AML-193 (cell line): ENCODE data around the gene WDR46.

Experiments
- DNase-seq, 2 experiments: peaks; one replicate each; lab custom pipeline; 2025; lab: John Stamatoyannopoulos, UW

Gene WDR46, protein sequence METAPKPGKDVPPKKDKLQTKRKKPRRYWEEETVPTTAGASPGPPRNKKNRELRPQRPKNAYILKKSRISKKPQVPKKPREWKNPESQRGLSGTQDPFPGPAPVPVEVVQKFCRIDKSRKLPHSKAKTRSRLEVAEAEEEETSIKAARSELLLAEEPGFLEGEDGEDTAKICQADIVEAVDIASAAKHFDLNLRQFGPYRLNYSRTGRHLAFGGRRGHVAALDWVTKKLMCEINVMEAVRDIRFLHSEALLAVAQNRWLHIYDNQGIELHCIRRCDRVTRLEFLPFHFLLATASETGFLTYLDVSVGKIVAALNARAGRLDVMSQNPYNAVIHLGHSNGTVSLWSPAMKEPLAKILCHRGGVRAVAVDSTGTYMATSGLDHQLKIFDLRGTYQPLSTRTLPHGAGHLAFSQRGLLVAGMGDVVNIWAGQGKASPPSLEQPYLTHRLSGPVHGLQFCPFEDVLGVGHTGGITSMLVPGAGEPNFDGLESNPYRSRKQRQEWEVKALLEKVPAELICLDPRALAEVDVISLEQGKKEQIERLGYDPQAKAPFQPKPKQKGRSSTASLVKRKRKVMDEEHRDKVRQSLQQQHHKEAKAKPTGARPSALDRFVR

DNA sequence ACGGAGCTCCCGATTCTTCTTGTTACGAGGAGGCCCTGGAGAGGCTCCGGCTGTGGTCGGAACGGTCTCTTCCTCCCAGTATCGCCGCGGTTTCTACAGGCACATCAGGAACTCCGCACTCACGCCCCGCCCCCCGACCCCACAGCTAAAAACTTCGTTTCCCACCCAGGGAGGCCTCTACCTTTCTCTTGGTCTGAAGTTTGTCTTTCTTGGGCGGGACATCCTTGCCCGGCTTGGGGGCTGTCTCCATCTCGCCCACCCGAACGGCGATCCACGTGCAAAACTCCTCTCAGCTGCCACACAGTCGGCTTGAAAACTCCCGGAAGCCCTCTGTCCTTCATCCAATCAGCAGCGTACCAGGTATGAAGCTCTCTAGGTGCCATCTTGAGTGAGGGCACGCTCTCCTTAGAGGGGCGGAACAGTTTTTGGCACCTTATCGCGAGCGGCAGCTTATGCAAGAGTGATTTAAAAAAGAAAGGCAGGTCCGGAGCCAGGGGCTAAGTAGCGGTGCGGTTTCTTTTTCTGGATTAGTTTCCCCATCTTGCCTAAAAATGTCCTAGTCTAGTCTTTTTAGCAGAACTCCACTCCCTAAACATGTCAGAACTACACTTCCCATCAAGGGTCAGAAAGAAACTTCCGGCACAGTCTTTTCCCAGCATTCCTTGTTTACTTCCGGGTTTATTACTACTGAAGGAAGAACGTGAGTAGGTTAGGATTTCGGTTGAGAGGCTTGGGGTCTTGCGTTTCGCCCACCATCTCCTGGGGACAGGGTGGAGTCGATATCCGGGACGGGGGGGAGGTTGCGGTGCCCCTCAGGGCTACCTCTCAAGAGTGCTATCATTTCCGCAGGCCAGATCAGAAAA is at the start of gene WDR46, which contains the start of gene PFDN6:
Gene WDR46, minus strand, starts transcription at position 319 of the 863 bp plus-strand sequence. Its CDS starts 69 bp downstream, at position 250.
Gene PFDN6, plus strand, starts transcription at position 681 of the 863 bp plus-strand sequence. CDS start 256 bp downstream, outside the sequence.
- DNase-seq = peak; percentile 97 to 99

DNA sequence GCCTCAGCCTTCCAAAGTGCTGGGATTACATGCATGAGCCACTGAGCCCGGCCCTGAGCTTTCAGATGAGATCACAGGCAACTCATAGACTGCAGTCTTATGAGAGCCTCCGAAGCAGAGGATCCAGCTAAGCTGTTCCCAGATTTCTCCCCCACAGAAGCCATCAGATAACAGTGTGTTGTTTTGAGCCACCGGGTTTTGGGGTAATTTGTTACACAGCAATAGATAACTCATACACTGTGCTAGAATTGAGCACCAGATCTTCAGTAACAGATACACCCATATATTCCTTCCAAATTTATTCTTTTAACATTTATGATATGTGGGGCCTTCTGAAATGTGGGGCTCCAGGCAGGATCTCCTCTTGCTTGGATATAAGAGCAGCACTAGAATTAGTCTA is 47.5 kb upstream of the WDR46 start:
- no peak for DNase-seq

DNA sequence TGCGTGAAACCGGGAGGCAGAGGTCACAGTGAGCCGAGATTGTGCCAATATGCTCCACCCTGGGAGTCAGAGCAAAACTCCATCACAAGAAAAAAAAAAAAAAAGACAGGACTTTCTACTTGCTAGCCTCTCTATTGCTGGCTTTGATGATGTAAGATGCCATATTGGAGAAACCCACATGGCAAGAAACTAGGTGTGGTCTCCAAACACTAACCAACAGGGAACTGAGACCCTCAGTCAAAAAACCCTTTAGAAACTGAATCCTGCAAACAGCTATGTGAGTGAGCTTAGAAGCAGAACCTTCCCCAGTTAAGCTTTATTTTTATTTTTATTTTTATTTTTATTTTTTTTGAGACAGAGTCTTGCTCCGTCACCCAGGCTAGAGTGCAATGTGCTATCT is 46.9 kb upstream of the WDR46 start:
- DNase-seq = no peak

DNA sequence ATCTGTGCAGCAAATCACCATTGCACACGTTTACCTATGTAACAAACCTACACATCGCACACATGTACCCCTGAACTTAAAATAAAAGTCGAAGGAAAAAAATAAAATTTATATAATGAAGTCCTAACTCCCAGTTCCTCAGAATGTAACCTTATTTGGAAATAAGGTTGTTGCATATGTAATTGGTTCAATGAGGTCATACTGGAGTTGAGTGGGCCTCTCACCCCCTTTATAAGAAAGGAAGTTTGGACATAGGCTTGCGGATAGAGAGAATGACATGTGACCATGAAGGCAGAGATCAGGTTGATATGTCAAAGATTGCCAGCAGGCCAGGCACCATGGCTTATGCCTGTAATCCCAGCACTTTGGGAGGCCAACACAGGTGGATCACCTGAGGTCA is 44.6 kb upstream of the WDR46 start:
- DNase-seq = no peak

DNA sequence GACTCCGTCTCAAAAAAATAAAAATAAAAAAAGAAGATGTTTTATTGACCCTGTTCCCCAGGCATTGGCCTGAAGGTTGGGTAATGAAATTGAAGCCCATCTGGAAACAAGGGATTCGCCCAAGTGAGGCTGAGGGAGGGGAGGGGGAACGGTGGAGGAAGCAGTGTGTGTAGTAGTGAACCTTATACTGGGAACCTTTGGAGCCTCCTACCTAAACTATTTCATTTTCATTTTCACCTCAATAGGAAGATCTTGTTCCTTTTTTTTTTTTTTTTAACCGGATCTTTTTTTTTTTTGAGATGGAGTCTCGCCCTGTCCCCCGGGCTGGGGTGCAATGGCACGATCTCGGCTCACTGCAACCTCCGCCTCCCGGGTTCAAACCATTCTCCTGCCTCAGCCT is 41.7 kb upstream of the WDR46 start:
- no peak for DNase-seq

DNA sequence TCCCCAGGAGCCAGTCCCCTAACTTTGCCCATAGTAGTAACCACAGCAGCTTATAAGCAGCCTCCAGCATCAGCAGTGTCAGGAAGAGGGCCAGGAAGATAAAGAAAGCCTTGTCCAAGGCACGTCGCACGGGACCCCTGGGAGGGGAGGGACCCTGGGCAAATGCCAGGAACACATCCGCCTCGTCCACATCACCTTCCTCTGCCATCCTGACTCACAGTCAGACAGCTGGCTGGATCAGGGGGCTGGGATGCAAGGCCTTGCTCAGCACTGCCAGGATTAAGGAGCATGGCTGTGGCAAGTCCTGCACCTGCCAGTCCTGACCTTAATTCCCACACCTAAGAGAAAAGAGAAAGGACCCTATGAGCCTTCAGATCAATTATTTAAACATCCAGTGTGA is 40.0 kb upstream of the WDR46 start:
- no peak for DNase-seq

DNA sequence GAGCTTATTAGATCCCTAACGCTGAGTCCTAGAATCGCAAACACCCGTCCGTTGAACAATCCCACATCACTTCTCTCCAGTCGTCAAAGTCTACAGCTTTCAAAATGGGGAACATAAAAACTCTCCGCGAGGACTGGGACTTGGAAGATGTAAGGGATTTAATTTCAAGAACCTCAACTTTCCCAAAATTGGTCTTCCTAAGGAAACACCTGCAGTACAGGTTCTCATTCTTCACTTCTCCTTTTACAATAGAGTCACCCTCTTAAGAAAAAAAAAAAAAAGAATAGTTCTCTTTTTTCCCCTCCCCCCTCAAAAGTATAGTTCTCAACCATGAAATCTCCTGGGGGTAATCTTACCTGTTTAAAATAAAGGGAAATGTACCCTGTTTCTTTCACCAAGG is 35.1 kb upstream of the WDR46 start:
- DNase-seq = peak in 1 of 2 experiments; percentile 10

DNA sequence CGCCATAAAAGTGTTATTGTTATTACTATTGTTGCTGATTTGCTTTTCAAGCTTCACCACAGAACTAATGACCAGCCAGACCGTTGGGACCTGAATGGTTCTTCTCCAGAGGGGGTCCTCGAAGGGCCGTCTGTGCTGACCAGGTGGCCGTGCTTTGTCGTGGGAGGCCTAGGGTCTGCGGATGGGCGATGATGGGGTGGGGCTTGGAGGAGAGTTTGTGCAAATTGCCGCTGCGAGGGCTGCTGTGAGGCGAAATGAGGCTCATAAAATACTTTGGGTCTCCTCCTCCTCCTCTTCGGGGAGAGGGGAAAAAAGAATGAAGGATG is 34.5 kb upstream of the WDR46 start:
- DNase-seq = no peak

DNA sequence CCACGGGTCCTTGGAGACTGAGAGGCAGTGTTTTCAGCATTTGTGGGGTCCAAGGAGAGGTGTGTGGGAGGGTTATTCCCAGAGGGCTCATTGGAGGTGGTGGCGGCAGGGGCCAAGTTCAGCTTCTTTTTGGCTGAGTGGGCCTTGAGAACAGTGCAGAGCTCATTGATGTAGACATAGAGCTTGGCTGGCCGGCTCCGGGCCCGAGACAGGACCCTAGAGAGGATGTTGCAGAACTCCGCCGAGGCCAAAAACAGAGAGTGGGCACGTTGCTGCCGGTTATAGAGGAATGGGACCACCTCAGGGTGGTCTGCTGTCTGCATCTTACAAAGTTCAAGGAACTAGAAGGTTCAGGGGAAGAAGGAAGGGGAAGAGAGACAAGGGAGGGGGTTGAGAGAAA is 32.2 kb upstream of the WDR46 start:
- no peak for DNase-seq

DNA sequence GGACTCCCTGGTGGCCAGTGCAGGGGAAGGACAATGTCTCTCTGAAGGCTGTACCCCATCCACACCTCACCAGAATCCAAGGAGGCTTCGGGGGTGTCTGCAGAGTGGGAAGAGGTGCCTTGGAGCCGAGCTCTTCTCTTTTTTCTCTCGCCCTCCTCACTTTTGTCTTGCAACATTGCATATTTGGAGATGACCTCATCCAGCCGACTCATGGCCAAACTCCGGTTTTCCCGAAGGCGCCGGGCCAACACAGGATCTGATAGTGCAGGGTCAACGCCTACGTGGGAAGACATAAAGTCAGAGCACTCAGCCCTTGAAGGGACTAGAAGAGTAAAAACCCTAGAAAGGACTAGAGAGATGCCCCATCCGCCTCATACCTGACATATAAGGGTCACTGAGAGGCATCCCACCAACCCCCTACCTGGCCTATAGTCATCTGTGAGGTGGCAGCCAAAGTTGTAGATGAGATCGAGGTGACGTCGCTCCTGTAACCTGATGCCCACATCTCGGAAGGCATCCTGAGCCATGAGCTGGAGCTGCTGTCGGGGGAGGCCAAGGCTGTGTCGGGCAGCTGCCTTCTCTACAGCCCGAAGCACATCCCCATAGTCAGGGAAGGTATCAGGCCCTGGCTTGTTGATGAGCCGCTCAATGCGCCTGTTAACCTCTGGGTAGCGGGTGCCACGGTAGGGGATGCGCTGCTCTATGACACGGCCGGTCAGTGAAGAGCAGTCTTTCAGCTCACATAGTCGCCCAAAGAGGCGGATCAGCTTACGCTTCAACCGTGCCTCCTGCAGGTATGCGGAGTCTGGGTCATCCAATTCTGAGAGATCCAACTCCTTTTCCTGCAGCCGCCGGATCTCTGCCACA is 31.5 kb upstream of the WDR46 start:
- no peak for DNase-seq

DNA sequence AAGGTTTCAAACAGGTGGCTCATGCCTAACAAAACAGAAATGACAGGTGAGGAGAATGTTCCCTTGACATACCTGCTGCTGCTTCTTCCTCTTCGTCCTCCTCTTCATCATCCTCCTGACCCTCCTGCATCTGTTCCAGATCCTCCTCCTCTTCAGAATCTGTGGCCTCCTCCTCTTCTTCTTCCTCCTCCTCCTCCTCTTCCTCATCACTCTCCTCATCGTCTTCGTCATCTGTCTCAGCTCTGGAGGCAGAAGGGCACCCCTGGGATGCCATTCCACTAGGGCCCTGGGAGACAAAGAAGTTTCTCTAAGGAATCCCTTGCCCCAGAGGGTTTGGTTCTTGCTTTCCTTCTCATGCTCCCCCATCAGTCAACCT is 30.9 kb upstream of the WDR46 start:
- DNase-seq = no peak

DNA sequence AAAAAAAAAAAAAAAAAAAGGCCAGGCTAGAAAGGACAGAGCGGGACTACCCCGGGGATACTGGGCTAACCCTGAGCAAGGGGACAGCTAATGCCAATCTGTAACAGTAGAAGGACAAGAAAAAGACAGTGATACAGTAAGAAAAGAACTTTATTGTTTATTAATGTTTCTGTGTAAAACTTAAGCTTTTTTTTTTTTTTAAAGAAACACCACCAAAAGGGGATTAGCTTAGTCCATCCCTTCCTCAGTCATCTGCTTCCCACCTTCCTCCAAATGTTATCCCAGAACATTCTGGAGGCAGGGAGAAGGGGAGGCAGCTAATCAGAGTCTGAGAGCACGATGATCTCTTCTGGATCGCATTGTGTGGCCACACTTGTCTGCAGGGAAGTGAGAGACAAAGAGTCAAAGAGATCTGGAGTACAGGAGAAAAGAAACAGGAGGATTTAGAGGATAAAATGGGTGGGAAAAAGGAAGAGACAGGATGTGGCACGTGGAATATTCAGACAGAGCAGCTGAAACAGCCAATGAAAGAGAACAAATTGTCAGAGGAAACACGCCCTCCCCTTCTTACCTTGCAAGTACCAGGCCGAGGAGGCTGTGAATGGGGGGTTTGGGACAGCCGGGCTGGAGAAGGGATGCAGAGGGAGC is 29.5 kb upstream of the WDR46 start:
- DNase-seq = no peak

DNA sequence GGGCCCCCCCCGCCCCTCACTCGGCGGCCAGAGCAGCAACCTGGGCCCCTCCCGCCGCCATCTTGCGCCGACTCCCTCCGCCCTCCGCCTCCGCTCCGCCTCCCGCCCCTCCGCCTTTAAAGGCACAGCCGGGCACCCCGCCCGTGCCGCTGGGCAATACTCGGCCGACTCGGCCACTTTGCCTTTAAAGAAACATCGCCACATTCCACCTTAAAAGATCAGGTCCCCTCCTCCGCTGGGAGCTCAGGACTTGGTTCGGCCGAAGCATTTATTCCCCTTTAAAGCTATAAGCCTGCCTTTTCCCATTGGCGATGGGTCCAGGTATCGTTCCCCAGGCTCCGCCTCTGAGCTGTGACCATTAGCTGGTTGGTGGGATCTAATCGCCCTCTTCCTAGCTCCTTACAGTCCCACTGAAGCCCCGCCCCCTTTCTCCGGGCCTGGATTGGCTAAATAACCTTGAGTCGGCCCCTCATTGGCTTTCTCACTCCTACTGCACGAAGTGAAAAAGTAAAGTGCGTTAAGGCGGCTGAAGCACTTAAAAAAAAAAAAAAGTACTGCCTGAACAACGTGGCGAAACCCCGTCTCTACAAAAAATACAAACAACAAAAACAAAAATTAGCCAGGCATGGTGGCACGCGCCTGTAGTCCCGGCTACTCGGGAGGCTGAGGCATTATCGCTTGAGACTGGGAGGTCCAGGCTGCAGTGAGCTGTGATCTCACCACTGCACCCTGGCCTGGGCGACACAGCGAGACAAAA is 28.8 kb upstream of the WDR46 start, which contains the start of gene ZBTB22:
Gene ZBTB22, minus strand, starts transcription at position 76 of the 757 bp plus-strand sequence. CDS start 828 bp downstream, outside the sequence.
- DNase-seq = peak; percentile 99

DNA sequence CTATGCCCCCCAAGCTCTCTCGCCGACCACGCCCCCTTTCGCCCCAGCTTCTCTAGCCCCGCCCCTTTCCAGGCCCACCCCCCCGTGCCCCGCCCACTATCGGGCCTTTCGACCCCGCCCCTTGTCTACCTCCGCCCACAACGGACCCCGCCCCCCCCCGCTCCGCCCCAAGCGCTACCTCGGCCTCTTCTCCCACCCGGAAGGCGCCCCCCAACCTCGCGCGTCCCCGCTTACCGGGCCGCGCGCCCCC is 28.3 kb upstream of the WDR46 start:
- DNase-seq = peak in 1 of 2 experiments; percentile 60

DNA sequence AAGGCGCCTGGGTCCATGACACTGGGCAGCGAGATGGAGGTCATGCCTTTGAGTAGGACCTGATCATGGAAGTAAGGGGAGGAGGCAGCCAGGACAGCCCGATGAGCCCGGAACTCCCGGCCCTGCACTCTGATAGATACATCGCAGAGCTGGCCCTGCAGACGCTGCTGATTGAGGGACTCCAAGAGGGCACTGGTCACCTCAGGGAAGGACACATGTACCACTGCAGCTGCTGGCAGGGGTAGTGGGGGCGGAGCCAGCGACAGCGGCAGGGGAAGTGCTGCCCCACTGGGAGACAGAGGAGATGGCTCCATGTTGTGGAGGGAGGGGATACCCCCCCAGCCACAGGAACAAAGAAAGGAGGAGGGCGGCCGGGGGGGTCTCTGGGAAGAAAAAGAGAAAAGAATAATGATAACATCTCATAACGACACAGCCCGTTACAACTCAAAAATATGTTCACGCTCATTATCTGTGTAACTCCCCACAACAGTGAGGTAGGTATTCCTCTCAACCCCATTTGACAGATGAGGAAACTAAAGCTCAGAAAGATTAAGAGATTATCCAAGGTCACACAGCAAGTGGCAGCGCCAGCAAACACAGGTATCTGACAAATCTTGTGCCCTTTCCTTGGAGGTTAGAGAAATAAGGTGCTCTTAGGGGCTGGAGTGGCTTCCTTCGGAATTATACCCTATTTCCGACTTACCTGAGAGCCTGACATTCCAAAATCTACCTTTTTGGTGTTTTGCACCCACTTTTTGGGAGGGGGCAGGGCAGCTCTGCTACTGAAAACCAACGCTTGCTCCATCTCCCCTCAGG is 27.8 kb upstream of the WDR46 start:
- no peak for DNase-seq

DNA sequence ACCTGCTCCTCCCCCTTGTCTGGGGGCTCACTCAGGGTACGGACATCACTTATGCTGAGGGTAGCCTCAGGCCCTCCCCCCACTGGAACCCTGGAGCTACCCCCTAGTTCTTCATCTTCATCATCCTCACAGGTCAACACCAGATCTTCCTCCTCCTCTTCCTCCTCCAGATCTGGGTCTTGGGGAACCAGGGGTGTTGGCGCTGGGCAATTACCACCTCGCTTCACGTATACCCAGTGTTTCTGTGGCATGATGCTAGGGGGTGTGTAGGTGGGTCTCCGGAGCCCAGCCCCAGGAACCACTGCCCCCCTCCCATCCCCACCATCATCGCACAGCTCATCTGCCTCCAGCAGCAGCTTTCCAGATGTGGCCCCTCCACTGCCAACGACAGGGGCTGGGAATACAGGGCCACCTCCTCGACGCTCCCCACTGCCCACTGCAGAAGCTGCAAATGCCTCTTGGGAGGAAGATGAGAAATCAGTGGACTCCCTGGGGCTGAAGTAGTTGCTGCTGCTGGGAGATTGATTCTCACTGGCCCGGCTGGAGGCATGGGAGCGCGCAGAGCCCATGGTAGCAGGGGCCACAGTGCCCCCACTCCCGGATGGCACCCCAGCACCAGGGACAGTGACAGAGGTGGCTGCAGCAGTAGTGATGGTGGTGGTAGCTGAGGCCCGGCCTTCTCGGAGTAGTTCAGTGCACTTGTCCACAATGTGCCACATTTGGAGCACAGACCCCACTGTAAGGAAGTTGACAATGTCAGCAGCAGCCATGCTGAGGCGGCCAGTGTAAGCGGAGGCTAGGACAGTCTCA is 27.0 kb upstream of the WDR46 start:
- no peak for DNase-seq

DNA sequence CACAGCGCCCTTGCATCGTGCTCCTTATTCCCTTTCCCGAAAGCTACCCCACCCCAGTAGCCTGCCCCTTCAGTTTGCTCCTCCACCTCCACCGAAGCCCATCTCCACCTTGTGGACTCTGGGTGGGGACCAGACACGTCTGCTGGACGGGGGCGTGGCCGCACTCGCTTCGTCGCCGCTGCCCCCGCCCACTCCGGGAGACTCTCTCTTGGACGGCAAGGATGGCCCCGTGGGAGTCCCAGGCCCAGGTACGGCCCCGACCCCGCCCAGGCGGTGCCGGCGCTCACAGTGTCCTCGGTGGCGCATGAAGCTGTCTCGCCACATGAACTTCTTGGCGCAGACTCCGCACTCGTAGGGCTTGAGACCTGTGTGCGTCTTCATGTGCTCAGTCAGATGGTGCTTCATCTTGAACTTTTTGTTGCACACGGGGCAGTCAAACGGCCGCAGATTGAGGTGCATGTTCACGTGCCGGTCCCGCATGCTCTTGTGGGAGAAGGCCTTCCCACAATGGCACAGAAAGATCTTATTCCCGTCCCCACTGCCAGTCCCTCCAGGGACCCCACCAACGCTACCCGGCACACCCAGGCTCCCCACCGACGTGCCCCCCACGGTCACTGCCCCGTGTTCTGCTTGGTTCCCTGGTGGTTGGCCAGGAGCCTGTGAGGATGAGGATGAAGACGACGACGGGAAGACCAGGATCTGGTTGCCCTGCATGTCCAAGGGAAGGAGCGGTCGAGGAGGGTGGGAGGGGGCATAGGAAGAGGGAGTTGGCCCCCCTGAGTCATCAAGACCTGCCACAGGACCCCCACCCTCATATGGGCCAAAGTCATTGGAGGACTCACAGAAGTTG is 26.1 kb upstream of the WDR46 start:
- no peak for DNase-seq

DNA sequence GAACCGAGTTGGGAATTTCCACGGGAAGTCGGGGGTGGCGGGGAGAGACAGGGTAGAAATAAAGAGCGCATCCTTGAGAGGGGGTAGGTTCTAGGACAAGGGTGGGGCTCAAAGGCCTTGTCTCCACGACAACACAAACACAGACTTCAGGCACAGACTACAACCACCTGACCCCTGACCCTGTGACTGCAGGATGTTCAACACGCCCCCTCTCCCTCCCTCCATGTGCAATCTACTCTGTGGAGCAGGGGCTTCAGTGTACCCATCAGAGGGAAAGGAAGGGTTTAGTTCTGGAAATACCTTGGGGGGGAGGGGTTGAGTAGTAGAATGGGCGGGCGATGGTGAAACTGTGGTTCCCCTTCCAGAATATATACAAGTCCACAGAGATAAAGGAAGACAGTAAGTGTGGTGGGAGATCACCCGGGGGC is 25.5 kb upstream of the WDR46 start:
- DNase-seq = peak; percentile 48 to 49
